K562 (cell line): ENCODE results near the gene C10orf90. TPM values are rescaled to one million over a fixed set of nuclear protein-coding genes. Genes with fewer than 3 reads are reported as not detected.

Experiments used
- ATAC-seq: fragments of 200-7000 bp; cut with Tn5 transposase; 3 replicates; pipeline ENCODE4 v1.9.1; 2020; ENCODE audit warnings: moderate library complexity
- BruUV-seq: library from RNA; stranded (reverse); fragments of 400-500 nt; replicated peaks from 2 replicates; lab custom pipeline; 2021; lab: Mats Ljungman, UMichigan
- CTCF ChIA-PET: fragments of 300-600 bp; formaldehyde crosslinking; extraction: SDS; loops from one replicate; lab custom pipeline; 2021; ENCODE audit warnings: low intra/inter-chr PET ratio; lab: Yijun Ruan, JAX
- POLR2A ChIA-PET: fragments of 300-600, 350-650 bp; sonication (Branson Sonifier 250); formaldehyde crosslinking; extraction: SDS; loops from one replicate; lab custom pipeline; 2021; ENCODE audit warnings: antibody characterized with exemption, inconsistent platforms; lab: Yijun Ruan, JAX
- DNase-seq, 4 experiments: peaks; one replicate each; pipeline versions ENCODE4 v3.0.0 to v3.0.0-alpha.2; 2011 to 2018; ENCODE audit warnings: low spot score in 3 of 4, mixed read lengths in 3 of 4; ENCODE audit errors: extremely low read depth in 1 of 4
- FAIRE-seq: peaks from 2 replicates; lab custom pipeline; 2011; peaks lifted over from hg19 to GRCh38; lab: Jason Lieb, UNC
- H2AFZ ChIP-seq: 2 replicates; pipeline ENCODE4 v1.6.0; 2011; ENCODE audit warnings: low read depth, low read length, control low read depth, inconsistent platforms
- H3K27ac ChIP-seq: fragments of 200-600 bp; 3 replicates; pipeline ENCODE4 v1.8.0; 2011; ENCODE audit warnings: low read depth, mild to moderate bottlenecking, control low read depth, inconsistent platforms, low read length, moderate library complexity, mixed read lengths; ENCODE audit errors: extremely low read depth
- H3K27me3 ChIP-seq, 2 experiments: fragments of 300-600 bp in 1 of 2; 2 replicates in 1 of 2; 3 replicates in 1 of 2; pipeline versions ENCODE4 v1.6.0 to v1.8.0; 2011; ENCODE audit warnings: inconsistent platforms in 2 of 2, low read length in 2 of 2, mild to moderate bottlenecking in 1 of 2, mixed read lengths in 1 of 2, moderate library complexity in 1 of 2; ENCODE audit not compliant: control insufficient read depth in 2 of 2, insufficient read depth in 2 of 2
- H3K36me3 ChIP-seq: fragments of 300-600 bp; 3 replicates; pipeline ENCODE4 v1.8.0; 2011; ENCODE audit warnings: mild to moderate bottlenecking, low read length, inconsistent platforms; ENCODE audit not compliant: control insufficient read depth, insufficient read depth
- H3K4me1 ChIP-seq, 2 experiments: fragments of 200-600 bp in 1 of 2; replicated peaks in 1 of 2; 2 replicates in 1 of 2; 3 replicates in 1 of 2; pipeline versions ENCODE4 v1.5.1 to v1.8.0; 2011; ENCODE audit warnings: inconsistent platforms in 2 of 2, low read length in 2 of 2, mild to moderate bottlenecking in 1 of 2, mixed read lengths in 1 of 2, moderate library complexity in 1 of 2; ENCODE audit not compliant: control insufficient read depth in 2 of 2, insufficient read depth in 2 of 2
- H3K4me2 ChIP-seq: 2 replicates; pipeline ENCODE4 v1.6.1; 2011; ENCODE audit warnings: low read length, control low read depth, inconsistent platforms, mixed read lengths; ENCODE audit not compliant: insufficient read depth
- H3K4me3 ChIP-seq: fragments of 200-600 bp; sonication (generic), shearing (Covaris generic); 2 replicates; pipeline ENCODE4 v1.5.1; 2016; ENCODE audit warnings: control low read depth, inconsistent platforms
- H3K79me2 ChIP-seq: fragments of 200-600 bp; 3 replicates; pipeline ENCODE4 v1.8.0; 2011; ENCODE audit warnings: low read length, inconsistent platforms; ENCODE audit not compliant: control insufficient read depth, insufficient read depth
- H3K9ac ChIP-seq, 2 experiments: 2 replicates each; pipeline versions ENCODE4 v1.6.0 to v1.6.1; 2011; ENCODE audit warnings: low read depth in 2 of 2, low read length in 2 of 2, control low read depth in 1 of 2, inconsistent platforms in 1 of 2, mild to moderate bottlenecking in 1 of 2, mixed read lengths in 1 of 2; ENCODE audit not compliant: insufficient read depth in 1 of 2
- H3K9me1 ChIP-seq: one replicate; pipeline ENCODE4 v1.6.0; 2011; ENCODE audit warnings: inconsistent platforms, mild to moderate bottlenecking, low read length, moderate library complexity; ENCODE audit not compliant: control insufficient read depth, insufficient read depth
- H3K9me3 ChIP-seq: replicated peaks from 2 replicates; pipeline ENCODE4 v1.5.1; 2011; ENCODE audit warnings: low read depth, low read length, inconsistent platforms; ENCODE audit not compliant: control insufficient read depth, insufficient read depth
- H4K20me1 ChIP-seq: replicated peaks from 2 replicates; pipeline ENCODE4 v1.6.1; 2011; ENCODE audit warnings: low read length, inconsistent platforms, mixed read lengths; ENCODE audit not compliant: control insufficient read depth, insufficient read depth
- BCLAF1 ChIP-seq, 2 experiments: fragments of 450-650 bp in 1 of 2; IDR thresholded peaks; 2 replicates each; pipeline ENCODE4 v1.6.1; 2011 to 2017; ENCODE audit warnings: low read depth in 2 of 2, antibody characterized with exemption in 1 of 2, borderline replicate concordance in 1 of 2, low read length in 1 of 2, mild to moderate bottlenecking in 1 of 2, mixed read lengths in 1 of 2; ENCODE audit not compliant: control insufficient read depth in 1 of 2
- BRCA1 ChIP-seq, 2 experiments: fragments of 450-650 bp in 1 of 2; sonication (generic) in 1 of 2; formaldehyde crosslinking in 1 of 2; IDR thresholded peaks; 2 replicates each; pipeline versions ENCODE4 v1.5.0 to v1.6.1; 2017 to 2020; ENCODE audit warnings: mild to moderate bottlenecking in 1 of 2, missing genetic modification reagents in 1 of 2
- E2F6 ChIP-seq, 2 experiments: IDR thresholded peaks; 2 replicates each; pipeline ENCODE4 v1.6.1; 2011; ENCODE audit warnings: borderline replicate concordance in 1 of 2, control low read depth in 1 of 2, low read depth in 1 of 2, low read length in 1 of 2, mild to moderate bottlenecking in 1 of 2, mixed read lengths in 1 of 2, moderate library complexity in 1 of 2; ENCODE audit not compliant: insufficient read depth in 1 of 2, insufficient read length in 1 of 2, poor library complexity in 1 of 2, severe bottlenecking in 1 of 2; ENCODE audit errors: extremely low read depth in 1 of 2
- FOXK2 ChIP-seq, 2 experiments: fragments of 450-650 bp; IDR thresholded peaks in 1 of 2; conservative IDR thresholded peaks in 1 of 2; 2 replicates each; pipeline ENCODE4 v1.6.1; 2016; ENCODE audit warnings: low read depth in 2 of 2, mild to moderate bottlenecking in 1 of 2
- HDAC6 ChIP-seq: IDR thresholded peaks from 2 replicates; pipeline ENCODE4 v1.6.1; 2012; ENCODE audit warnings: low read depth, mild to moderate bottlenecking, control low read depth, inconsistent platforms, low read length, moderate library complexity
- LCOR ChIP-seq: sonication (generic); formaldehyde crosslinking; IDR thresholded peaks from 2 replicates; pipeline ENCODE4 v1.8.0; 2022; ENCODE audit warnings: mild to moderate bottlenecking, missing genetic modification reagents
- SMARCA5 ChIP-seq: fragments of 450-650 bp; IDR thresholded peaks from 2 replicates; pipeline ENCODE4 v1.6.1; 2016
- TSHZ1 ChIP-seq: fragments of 250-450 bp; sonication (Bioruptor Pico); IDR thresholded peaks from 2 replicates; pipeline ENCODE4 v1.4.0; 2020; ENCODE audit warnings: mild to moderate bottlenecking, moderate library complexity
- ZEB2 ChIP-seq: fragments of 450-650 bp; IDR thresholded peaks from 2 replicates; pipeline ENCODE4 v1.6.1; 2016
- ZNF24 ChIP-seq: fragments of 450-650 bp; IDR thresholded peaks from 2 replicates; pipeline ENCODE4 v1.6.1; 2016
- ZNF274 ChIP-seq: IDR thresholded peaks from 2 replicates; pipeline ENCODE4 v1.6.1; 2011; ENCODE audit warnings: low read depth, mild to moderate bottlenecking, low read length, moderate library complexity, borderline replicate concordance
- ZNF316 ChIP-seq: fragments of 450-650 bp; IDR thresholded peaks from 2 replicates; pipeline ENCODE4 v1.6.1; 2016
- ZNF57 ChIP-seq: fragments of 450-650 bp; formaldehyde crosslinking; IDR thresholded peaks from 2 replicates; pipeline ENCODE4 v1.4.0; 2020; ENCODE audit warnings: mild to moderate bottlenecking, moderate library complexity
- WGBS: fragments of 100-300 bp; shearing (Covaris generic); methylation state at CpG from one replicate; pipeline ENCODE4 v1.1.6; 2016; ENCODE audit warnings: low coverage, mixed read lengths; ENCODE audit not compliant: insufficient coverage; ENCODE audit errors: missing lambda C conversion rate; 5-methylcytosine and 5-hydroxymethylcytosine counted together
- in situ Hi-C: fragments of 300-500 bp; cut with MboI; formaldehyde crosslinking; loops from 4 replicates; pipeline ENCODE4 v1.15.0; 2018; ENCODE audit warnings: inconsistent platforms, mixed read lengths
- intact Hi-C: fragments of 100-400 bp; cut with micrococcal nuclease; formaldehyde crosslinking; loops from 2 replicates; pipeline ENCODE4 v1.14.2; 2022
- polyA plus RNA-seq, 8 experiments: library from polyadenylated mRNA; depleted of rRNA in 4 of 8; stranded (reverse) in 5 of 8; unstranded in 3 of 8; fragments of >200 nt; fragmentation: Nextera tagmentation in 2 of 8; fragmentation: Illumina TruSeq in 1 of 8; extraction: Ambion mirVana in 2 of 8; extraction: Trizol in 1 of 8; gene quantifications; 2 replicates each; pipeline versions ENCODE4 v1.2.1 to v1.2.3, GENCODE V29; 2011 to 2014; ENCODE audit warnings: inconsistent platforms in 1 of 8, missing spikeins in 1 of 8
- total RNA-seq, 7 experiments: library from RNA; depleted of rRNA in 6 of 7; stranded (reverse); fragments of >200 nt in 6 of 7; fragmentation: Illumina TruSeq in 2 of 7; extraction: Trizol in 2 of 7; gene quantifications; 2 replicates each; pipeline versions ENCODE4 v1.2.1 to v1.2.3, GENCODE V29; 2011 to 2021; ENCODE audit warnings: low replicate concordance in 1 of 7

Gene C10orf90
- total and polyA plus RNA-seq, 9 of the 15 experiments (the other 6 are each of a cell fraction or from before 2014, with no cell fraction given): not detected

DNA sequence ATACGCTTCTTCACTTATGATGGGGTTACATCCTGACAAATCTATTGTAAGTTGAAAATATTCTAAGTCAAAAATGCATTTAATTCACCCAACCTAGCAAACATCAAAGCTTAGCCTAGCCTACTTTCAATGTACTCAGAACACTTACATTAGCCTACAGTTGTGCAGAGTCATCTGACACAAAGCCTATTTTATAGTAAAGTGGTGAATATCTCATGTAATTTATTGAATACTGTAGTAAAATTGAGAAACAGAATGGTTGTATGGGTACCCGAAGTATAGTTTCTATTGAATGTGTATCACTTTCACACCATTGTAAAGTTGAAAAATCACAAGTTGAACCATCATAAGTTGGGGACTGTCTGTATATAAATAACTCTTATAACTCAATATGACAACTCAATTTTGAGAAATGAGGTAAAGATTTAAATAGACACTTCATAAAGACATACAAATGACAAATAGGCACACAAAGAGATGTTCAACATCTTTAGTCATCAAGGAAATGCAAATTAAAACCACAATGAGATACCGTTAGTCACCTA, 73.9 kb downstream of the C10orf90 start:
- BruUV-seq: no TSS peak
- ChIA-PET POLR2A (no interaction called here), CTCF (no interaction called here)
- in situ Hi-C loops: no loop called here
- DNase-seq (no peak), FAIRE-seq (no peak), ATAC-seq (no peak)
- H3K9me3 ChIP-seq: no peaks in the 10 kb centered on the region
- no peaks in the 10 kb centered on the region for H3K4me1 ChIP-seq
- H3K4me2 ChIP-seq: no peak overlapping the region
- H3K4me3 ChIP-seq: no peak overlapping the region
- no peaks in the 10 kb centered on the region for H3K79me2 ChIP-seq
- no peak overlapping the region for H3K9ac ChIP-seq
- no peaks in the 10 kb centered on the region for H3K36me3 ChIP-seq
- intact Hi-C loops: no loop called here
- H3K27me3 ChIP-seq: no peaks in the 10 kb centered on the region
- H3K27ac ChIP-seq: no peak overlapping the region
- H3K9me1 ChIP-seq: no peaks in the 10 kb centered on the region
- no peak overlapping the region for H2AFZ ChIP-seq
- no peaks in the 10 kb centered on the region for H4K20me1 ChIP-seq
- 0% methylated on average over 3 of the region's 3 CpGs for WGBS
- no peak for TF ChIP-seq ZEB2
- no peak for TF ChIP-seq HDAC6
- no peak for TF ChIP-seq ZNF274
- no peak for TF ChIP-seq SMARCA5
- no peak for TF ChIP-seq E2F6 (IDR thresholded peaks at IDR 0.05; ENCODE audit: borderline replicate concordance in 1 of 2, extremely low read depth in 1 of 2, insufficient read depth in 1 of 2, insufficient read length in 1 of 2, low read depth in 1 of 2, low read length in 1 of 2, poor library complexity in 1 of 2, severe bottlenecking in 1 of 2)
- no peak for TF ChIP-seq BCLAF1 (IDR thresholded peaks at IDR 0.05; ENCODE audit: borderline replicate concordance in 1 of 2, control insufficient read depth in 1 of 2, low read depth in 2 of 2, low read length in 1 of 2)
- no peak for TF ChIP-seq ZNF57
- TF ChIP-seq FOXK2 (conservative IDR thresholded peaks at IDR 0.05 in 1 of 2, IDR thresholded peaks at IDR 0.05 in 1 of 2; ENCODE audit: low read depth in 2 of 2): no peak
- TF ChIP-seq ZNF316: no peak
- TF ChIP-seq TSHZ1: no peak
- no peak for TF ChIP-seq LCOR (CRISPR knock-in tag)
- no peak for TF ChIP-seq ZNF24
- no peak for TF ChIP-seq BRCA1 (IDR thresholded peaks at IDR 0.05)
- TF ChIP-seq BRCA1 (CRISPR knock-in tag; IDR thresholded peaks at IDR 0.05): no peak
